Aorta (tissue), 5 donors: Measurements from ENCODE around the gene SLC16A13. TPM values are rescaled to one million over a fixed set of nuclear protein-coding genes. Genes with fewer than 3 reads are reported as not detected.

Experiments
- ATAC-seq: fragments of 200-7000 bp; cut with Tn5 transposase; one replicate; pipeline ENCODE4 v1.9.1; 2022; ENCODE audit warnings: moderate library complexity; ENCODE audit not compliant: low FRiP score
- DNase-seq, 2 donors: peaks; one replicate each; pipeline ENCODE4 v3.0.0-alpha.2; 2020
- H3K27ac ChIP-seq, 2 donors: one replicate each; pipeline ENCODE4 v1.5.1; 2013; ENCODE audit warnings: low read length in 2 of 2, mild to moderate bottlenecking in 2 of 2, moderate library complexity in 2 of 2, control low read depth in 1 of 2, inconsistent platforms in 1 of 2, low read depth in 1 of 2
- H3K27me3 ChIP-seq, 2 donors: one replicate each; pipeline ENCODE4 v1.6.1; 2013; ENCODE audit warnings: control low read depth in 1 of 2, low read length in 1 of 2, mild to moderate bottlenecking in 1 of 2, moderate library complexity in 1 of 2; ENCODE audit not compliant: insufficient read depth in 2 of 2, control insufficient read depth in 1 of 2
- H3K36me3 ChIP-seq, 2 donors: one replicate each; pipeline ENCODE4 v1.6.1; 2013; ENCODE audit warnings: control low read depth in 1 of 2, low read length in 1 of 2, mild to moderate bottlenecking in 1 of 2; ENCODE audit not compliant: insufficient read depth in 2 of 2, control insufficient read depth in 1 of 2
- H3K4me1 ChIP-seq, 2 donors: one replicate each; pipeline ENCODE4 v1.6.1; 2013; ENCODE audit warnings: low read length in 2 of 2, control low read depth in 1 of 2, mild to moderate bottlenecking in 1 of 2, moderate library complexity in 1 of 2; ENCODE audit not compliant: insufficient read depth in 2 of 2, control insufficient read depth in 1 of 2
- H3K4me3 ChIP-seq, 2 donors: one replicate each; pipeline ENCODE4 v1.5.1; 2013; ENCODE audit warnings: low read length in 2 of 2, control low read depth in 1 of 2, mild to moderate bottlenecking in 1 of 2
- H3K9me3 ChIP-seq: one replicate; pipeline ENCODE4 v1.6.1; 2013; ENCODE audit warnings: mild to moderate bottlenecking, low read length; ENCODE audit not compliant: control insufficient read depth
- WGBS, 2 donors: extraction: QIAGEN DNeasy Blood & Tissue Kit; methylation state at CpG; one replicate each; pipeline ENCODE4 v1.1.7; 2013; 5-methylcytosine and 5-hydroxymethylcytosine counted together
- intact Hi-C, 2 donors: fragments of 100-400 bp; cut with DNase I; formaldehyde crosslinking; loops; one replicate each; pipeline versions ENCODE4 v1.14.2 to v1.15.0; 2022
- polyA plus RNA-seq, 2 donors: library from polyadenylated mRNA; stranded (reverse); fragments of 200-250 nt; gene quantifications; one replicate each; pipeline ENCODE4 v1.2.3, GENCODE V29; 2013
- total RNA-seq, 2 donors: library from RNA; stranded (reverse); fragmentation: NEBNext Ultra II Directional; extraction: Animal tissue kit (Norgen Biotek cat#: 25700); gene quantifications; one replicate each; pipeline ENCODE4 v1.2.1, GENCODE V29; 2021
- donor health status: healthy with polysubstance abuse.
- donor health status: Bipolar disorder and iron deficiency.
- donor health status: DM: no; HTN: no; CAD: no.
- donor health status: DM: no; HTN: no; CAD: no.
- donor health status: DM: yes; HTN: yes; CAD: no.

SLC16A13 gene
- total and polyA plus RNA-seq, 4 donors: 1.0 to 2.5 (median 1.3) TPM; not detected in 1

- H3K27me3 ChIP-seq: no peaks in the 10 kb centered on the region
- no peaks in the 10 kb centered on the region for H3K36me3 ChIP-seq
- DNase-seq (no peak), ATAC-seq (peak; percentile 29)
- intact Hi-C loops: no loop called here
- no peak overlapping the region for H3K27ac ChIP-seq
- H3K9me3 ChIP-seq: no peaks in the 10 kb centered on the region
- WGBS, 2 donors: 21 to 27% methylated on average over 7 of the region's 7 CpGs
- H3K4me3 ChIP-seq: no peak overlapping the region
- H3K4me1 ChIP-seq: no peaks in the 10 kb centered on the region
Measured at GRCh38 chr17:7034955-7035590, 742 bp upstream of the SLC16A13 start.

GRCh38 chr17:7038025-7038862 is 2.4 kb downstream of the SLC16A13 start:
- 81 to 83% methylated on average over 19 of the region's 19 CpGs for WGBS, 2 donors

GRCh38 chr17:7039832-7040231 is 4.0 kb downstream of the SLC16A13 start:
- intact Hi-C loops: loop anchor here in 1 of 2 donors (10.0 kb wide), 1 partner anchor 255 kb away; the partner anchor contains the start of gene YBX2

More at GRCh38 chr17:7038025-7038862, 2.4 kb downstream of the SLC16A13 start:
- no peak overlapping the region for H3K27ac ChIP-seq
- DNase-seq (no peak), ATAC-seq (no peak)
- intact Hi-C loops: no loop called here
- H3K36me3 ChIP-seq: no peaks in the 10 kb centered on the region
- H3K4me3 ChIP-seq: no peak overlapping the region
- H3K4me1 ChIP-seq: no peaks in the 10 kb centered on the region
- no peaks in the 10 kb centered on the region for H3K27me3 ChIP-seq
- no peaks in the 10 kb centered on the region for H3K9me3 ChIP-seq

GRCh38 chr17:7041607-7042500 is 6.0 kb downstream of the SLC16A13 start:
- H3K36me3 ChIP-seq: no peaks in the 10 kb centered on the region
- 49 to 54% methylated on average over 38 to 43 of the region's 43 CpGs for WGBS, 2 donors
- no peak overlapping the region for H3K4me3 ChIP-seq
- H3K9me3 ChIP-seq: no peaks in the 10 kb centered on the region
- H3K27me3 ChIP-seq: no peaks in the 10 kb centered on the region
- DNase-seq (no peak), ATAC-seq (no peak)
- no peak overlapping the region for H3K27ac ChIP-seq
- no peaks in the 10 kb centered on the region for H3K4me1 ChIP-seq
- intact Hi-C loops: loop anchor here in 1 of 2 donors (10.0 kb wide), 1 partner anchor 253 kb away; the partner anchor contains the start of gene YBX2

More at GRCh38 chr17:7039832-7040231, 4.0 kb downstream of the SLC16A13 start:
- no peak for ATAC-seq
- no peak overlapping the region for H3K4me3 ChIP-seq
- 90 to 95% methylated on average over 5 of the region's 5 CpGs for WGBS, 2 donors
- H3K4me1 ChIP-seq: no peaks in the 10 kb centered on the region
- no peak for DNase-seq
- no peaks in the 10 kb centered on the region for H3K27me3 ChIP-seq
- no peaks in the 10 kb centered on the region for H3K36me3 ChIP-seq
- no peaks in the 10 kb centered on the region for H3K9me3 ChIP-seq
- no peak overlapping the region for H3K27ac ChIP-seq

GRCh38 chr17:7042501-7043181 is 6.8 kb downstream of the SLC16A13 start:
- 14 to 22% methylated on average over 48 to 53 of the region's 53 CpGs for WGBS, 2 donors
- no peaks in the 10 kb centered on the region for H3K27me3 ChIP-seq
- peak; percentile 29 for ATAC-seq
- no peak overlapping the region for H3K27ac ChIP-seq
- H3K4me3 ChIP-seq: no peak overlapping the region
- no peaks in the 10 kb centered on the region for H3K9me3 ChIP-seq
- no peaks in the 10 kb centered on the region for H3K36me3 ChIP-seq
- intact Hi-C loops: loop anchor here in 1 of 2 donors (10.0 kb wide), 1 partner anchor 252 kb away; the partner anchor contains the start of gene YBX2
- no peak for DNase-seq
- H3K4me1 ChIP-seq: no peaks in the 10 kb centered on the region

- H3K4me1 ChIP-seq: no peaks in the 10 kb centered on the region
- peak; percentile 35 for ATAC-seq
- WGBS, 2 donors: 5 to 6% methylated on average over 20 to 21 of the region's 21 CpGs
Measured at GRCh38 chr17:7043182-7043496, 7.3 kb downstream of the SLC16A13 start.

DNA sequence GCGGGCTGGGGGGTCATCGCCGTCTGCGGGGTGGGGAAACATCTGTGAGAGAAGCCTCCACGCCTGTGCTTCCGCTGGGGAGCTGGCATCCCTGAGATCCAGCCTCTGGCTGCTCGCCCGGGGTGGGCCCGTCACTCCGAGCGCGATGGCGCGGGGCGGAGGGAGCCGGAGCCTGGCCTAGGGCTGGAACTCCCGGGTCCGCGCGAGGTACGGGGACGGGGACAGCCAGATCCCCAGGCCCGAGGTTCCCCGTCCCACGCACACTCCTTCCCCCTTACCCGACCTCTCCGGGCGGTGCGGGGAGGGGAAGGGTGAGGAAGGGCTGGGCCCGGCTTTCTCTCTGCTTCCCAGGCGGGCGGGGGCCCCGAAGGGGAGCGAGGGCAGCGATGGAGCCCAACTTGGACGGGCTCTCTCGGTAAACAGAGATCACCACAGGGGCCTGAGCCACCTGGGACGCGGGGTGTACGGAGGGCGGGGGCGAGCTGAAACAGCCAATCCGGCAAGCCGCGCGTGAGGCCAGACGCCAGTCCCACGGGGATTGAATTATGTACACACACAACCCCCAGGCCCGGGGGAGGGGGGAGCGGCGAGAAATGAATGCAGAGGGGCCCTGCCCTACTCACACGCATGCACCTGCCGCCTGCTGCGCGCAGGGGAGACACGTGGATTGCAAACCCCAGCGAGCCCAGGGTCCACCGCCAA is 7.8 kb downstream of the SLC16A13 start, which contains the start of gene SLC16A11:
Gene SLC16A11, minus strand, starts transcription at position 596 of the 702 bp plus-strand sequence. Its CDS starts 579 bp downstream, at position 17.
- intact Hi-C loops: loop anchor here in 1 of 2 donors (10.0 kb wide), 1 partner anchor 251 kb away; the partner anchor contains the start of gene YBX2
- Histone ChIP-seq H3K27me3 (no peaks in the 10 kb centered on the region), H3K4me1 (no peaks in the 10 kb centered on the region), H3K27ac (no peak within 1 kb of the TSS), H3K9me3 (no peaks in the 10 kb centered on the region), H3K36me3 (no peaks in the 10 kb centered on the region), H3K4me3 (peak within 1 kb of the TSS; percentile 1 to 19)
- ATAC-seq: peak; percentile 64
- peak in 1 of 2 donors; percentile 87 for DNase-seq
- WGBS, 2 donors: 1% methylated on average over 56 to 58 of the region's 58 CpGs

More at GRCh38 chr17:7043182-7043496, 7.3 kb downstream of the SLC16A13 start:
- H3K27me3 ChIP-seq: no peaks in the 10 kb centered on the region
- DNase-seq: no peak
- peak overlapping the region in 1 of 2 donors; percentile 1 for H3K4me3 ChIP-seq
- no peaks in the 10 kb centered on the region for H3K36me3 ChIP-seq
- H3K27ac ChIP-seq: no peak overlapping the region
- intact Hi-C loops: loop anchor here in 1 of 2 donors (10.0 kb wide), 1 partner anchor 252 kb away; the partner anchor contains the start of gene YBX2
- H3K9me3 ChIP-seq: no peaks in the 10 kb centered on the region
